HS-27A (cell line): Measurements from ENCODE around the gene CSF2.

Experiments
- DNase-seq: peaks from one replicate; pipeline ENCODE4 v3.0.0-alpha.2; 2012; ENCODE audit warnings: low read depth, missing footprints

Gene CSF2

DNA sequence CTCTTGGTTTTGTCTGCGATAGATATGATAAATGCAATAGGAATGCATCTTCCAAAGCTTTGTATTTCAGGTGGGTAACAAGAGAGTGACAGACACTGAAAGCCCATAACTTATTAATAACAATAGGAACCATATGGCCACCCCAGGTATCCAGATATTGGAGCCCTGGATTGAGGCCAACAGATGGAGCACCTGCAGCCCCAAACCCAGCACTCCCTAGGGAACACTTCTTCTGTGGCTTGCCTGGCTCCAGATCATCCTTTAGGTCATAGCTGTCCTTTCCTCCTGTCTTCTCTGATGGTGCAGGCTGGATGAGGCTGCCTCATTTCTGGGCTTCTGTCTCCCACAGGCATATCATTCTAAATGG is 18.2 kb upstream of the CSF2 start:
- no peak for DNase-seq

DNA sequence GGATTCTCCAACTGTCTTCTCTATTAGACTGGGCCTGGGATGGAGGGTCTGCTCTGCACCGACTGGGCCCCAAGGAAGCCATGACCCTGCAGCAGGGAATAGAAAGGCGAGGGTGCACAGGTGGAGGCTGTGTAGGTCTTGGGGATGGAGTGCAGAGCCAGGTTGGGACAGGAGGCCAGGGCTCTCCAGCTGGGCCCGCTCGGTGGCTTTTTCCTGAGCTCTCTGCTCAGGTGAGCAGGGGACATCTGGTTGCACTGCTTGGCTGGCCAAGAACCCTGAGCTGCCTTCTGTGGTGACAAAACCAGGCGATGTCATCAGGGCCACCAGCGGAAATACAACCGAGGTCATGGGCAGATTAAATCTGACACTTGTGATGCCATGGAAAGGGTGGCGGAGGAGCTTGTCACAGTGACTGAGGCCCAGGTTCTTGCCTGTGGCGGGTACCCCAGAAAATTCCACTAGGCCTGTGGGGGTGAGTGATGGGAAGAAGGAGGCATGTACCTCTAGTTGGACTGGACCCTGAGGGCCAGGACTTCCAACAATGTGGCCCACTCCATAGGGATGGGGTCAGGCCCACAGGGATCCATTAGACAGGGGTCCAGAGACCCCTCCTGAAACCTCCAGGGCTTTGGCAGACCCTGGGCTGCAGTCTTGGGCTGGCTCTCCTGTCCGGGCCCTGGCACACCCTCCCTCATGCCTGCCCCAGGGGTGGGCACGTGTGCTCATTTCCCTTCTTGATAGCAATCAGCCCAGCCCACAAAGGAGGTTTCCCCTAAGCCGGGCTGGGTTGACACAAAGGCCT is 17.6 kb upstream of the CSF2 start:
- DNase-seq = no peak

DNA sequence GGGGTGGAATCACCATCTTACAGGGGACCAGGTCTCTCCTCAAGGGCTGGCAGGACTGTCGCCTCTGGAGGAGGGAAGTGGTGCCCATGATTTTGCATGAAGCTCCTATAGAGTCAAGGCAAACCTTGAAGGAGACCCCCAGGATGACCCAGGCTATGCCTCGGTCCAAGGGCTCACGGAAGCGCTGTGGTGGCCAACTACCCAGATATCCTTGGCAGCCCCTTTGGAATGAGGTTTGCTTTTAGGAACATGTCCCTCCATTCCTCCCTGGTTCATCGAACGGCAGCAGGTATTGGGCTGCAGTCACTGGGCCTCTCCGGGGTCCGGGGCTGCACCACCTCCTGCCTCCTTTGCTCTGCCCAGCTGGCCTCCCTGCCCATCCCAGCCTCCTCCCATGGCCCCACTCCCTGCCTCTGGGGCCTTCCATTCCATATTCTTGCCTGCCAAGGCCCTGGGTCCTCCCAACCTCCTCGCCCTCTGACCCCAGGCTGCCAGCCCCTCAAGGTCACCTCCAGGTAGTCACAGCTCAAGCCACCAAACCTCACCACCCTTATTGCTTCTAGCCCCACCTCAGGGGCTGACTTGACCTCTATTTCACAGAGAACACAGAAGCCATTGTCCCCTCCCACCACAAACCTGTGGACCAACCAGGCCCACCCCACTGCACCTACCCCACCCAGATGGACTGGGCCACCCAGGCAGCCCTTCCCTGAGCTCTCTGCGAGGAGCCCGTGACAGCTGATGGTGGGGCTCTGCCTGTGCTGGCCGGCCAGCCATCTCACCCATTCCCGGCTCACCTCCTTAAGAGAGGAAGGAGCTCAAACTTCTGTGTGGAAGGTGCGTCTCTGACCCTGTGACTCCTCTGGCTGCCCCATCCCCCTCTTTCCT is 16.7 kb upstream of the CSF2 start:
- no peak for DNase-seq

DNA sequence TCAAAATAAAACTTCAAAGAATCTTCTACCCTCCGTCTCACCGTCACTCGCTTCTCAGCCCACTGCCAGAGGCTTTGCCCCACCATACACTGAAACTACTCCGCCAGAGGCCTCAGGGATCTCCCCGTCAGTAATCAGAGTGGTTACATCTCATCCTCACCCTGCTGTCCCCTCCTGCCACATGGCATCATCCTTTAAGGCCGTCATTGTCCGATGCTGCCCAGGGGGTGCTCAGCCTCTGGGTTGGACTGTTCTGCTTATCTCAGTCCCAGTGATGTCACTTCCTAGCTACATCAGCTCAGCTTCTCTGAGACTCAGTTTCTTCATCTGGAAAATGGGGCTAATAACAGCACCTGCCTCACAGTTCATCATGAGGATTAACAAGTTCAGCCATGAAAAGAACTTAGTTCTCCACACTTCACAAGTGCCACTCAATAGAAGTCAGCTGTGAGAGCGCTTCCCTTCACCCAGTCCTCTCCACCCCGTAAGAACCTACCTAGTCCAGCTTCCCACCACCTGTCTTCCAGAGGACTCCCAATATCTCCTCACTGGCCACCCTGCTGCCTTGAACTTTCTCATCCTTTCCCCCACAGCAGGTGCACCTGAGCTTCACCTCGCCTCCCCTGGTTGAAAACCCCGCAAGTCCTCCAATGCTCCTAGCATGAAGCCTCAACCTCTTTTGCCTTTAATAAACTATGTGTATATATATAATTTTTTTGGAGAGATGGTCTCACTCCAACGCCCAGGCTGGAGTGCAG is 15.9 kb upstream of the CSF2 start:
- no peak for DNase-seq

DNA sequence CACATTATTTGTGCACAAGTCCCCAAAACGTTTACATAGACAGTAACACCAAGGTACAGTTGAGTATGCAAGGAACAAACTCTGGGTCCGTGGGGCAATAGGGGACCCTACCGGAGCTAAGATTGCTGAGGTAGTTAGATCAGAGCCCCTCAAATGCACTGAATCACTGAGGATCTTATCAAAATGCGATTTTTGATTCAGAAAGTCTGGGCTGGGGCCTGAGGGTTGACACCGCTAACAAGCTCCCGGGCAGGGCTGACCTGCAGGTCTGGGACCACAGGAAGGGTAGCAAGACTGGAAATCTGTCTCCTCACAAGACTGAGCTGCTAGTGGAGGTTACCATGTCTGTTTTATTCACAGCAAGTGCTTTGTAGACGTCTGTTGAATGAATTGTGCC is 14.9 kb upstream of the CSF2 start:
- DNase-seq = no peak

DNA sequence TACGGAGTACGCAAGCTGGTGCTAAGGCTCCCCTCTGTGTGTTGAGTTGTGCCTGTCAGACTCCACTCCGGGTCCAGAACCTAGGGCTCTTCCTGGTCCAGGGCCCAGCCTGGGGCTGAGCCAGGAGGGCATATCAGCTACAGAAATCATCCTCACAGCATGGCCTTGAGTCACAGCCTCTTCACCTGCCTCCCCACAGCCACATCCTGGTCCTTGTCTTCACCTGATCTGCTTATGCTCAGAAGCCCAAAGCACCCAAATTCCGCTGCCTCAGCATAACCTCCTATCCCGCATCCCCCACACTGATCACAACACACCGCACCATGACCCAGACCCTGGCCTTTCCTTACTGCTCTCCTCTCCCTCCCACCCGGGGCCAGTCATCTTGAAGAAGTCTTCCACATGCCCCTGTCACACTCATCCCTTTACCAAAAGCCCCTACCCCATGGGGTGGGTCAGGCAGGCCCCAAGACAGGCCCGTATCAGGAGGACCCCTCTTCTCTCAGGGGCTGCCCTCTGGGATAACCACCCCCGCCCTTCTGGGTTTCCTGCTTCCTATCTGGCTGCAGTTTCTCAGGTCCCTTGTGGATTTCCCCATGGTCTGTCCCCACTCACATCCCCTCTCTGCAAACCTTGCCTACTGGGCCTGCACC is 14.4 kb upstream of the CSF2 start:
- DNase-seq = no peak

DNA sequence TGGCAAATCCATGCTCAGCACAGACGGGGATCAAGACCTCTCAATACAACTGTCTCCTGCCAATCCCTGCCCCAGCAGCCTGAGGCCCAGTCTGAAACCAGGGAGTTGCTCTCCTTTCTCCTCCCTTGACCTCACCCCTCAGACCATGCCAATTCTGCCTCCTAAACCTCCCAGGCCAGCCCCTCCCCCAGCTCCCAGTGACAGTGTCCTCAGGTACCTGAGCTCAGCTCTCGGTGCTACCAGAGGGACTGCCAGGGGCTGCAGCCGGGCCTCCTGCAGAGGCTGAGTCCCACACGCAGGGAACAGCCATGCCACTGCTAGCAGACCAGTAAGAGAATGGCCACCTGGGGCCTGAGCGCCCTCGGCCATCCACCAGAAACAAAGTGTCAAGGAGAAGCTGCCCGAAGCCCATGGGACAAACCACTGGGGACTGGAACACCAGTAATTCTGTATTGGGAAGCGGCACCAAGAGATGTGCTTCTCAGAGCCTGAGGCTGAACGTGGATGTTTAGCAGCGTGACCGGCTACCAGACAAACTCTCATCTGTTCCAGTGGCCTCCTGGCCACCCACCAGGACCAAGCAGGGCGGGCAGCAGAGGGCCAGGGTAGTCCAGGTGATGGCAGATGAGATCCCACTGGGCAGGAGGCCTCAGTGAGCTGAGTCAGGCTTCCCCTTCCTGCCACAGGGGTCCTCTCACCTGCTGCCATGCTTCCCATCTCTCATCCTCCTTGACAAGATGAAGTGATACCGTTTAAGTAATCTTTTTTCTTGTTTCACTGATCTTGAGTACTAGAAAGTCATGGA is 13.7 kb upstream of the CSF2 start:
- no peak for DNase-seq

DNA sequence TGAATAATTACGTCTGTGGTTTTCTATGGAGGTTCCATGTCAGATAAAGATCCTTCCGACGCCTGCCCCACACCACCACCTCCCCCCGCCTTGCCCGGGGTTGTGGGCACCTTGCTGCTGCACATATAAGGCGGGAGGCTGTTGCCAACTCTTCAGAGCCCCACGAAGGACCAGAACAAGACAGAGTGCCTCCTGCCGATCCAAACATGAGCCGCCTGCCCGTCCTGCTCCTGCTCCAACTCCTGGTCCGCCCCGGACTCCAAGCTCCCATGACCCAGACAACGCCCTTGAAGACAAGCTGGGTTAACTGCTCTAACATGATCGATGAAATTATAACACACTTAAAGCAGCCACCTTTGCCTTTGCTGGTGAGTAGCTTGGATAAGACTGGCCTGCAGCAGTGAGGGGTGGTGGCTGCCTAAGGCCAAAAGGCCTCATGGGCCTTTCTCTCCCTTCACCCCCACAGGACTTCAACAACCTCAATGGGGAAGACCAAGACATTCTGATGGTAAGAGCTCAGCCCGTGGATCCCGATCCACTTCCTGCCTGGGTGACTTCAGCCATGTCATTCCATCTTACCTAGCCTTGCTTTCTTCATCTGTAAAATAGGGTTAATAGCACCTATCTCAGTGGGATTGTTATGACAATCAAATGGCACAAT is 13.0 kb upstream of the CSF2 start, which contains the start of gene IL3:
TSS of gene IL3 (plus strand) at position 155 of the 661 bp plus-strand sequence. CDS start at position 207, 52 bp downstream.
- DNase-seq = no peak

DNA sequence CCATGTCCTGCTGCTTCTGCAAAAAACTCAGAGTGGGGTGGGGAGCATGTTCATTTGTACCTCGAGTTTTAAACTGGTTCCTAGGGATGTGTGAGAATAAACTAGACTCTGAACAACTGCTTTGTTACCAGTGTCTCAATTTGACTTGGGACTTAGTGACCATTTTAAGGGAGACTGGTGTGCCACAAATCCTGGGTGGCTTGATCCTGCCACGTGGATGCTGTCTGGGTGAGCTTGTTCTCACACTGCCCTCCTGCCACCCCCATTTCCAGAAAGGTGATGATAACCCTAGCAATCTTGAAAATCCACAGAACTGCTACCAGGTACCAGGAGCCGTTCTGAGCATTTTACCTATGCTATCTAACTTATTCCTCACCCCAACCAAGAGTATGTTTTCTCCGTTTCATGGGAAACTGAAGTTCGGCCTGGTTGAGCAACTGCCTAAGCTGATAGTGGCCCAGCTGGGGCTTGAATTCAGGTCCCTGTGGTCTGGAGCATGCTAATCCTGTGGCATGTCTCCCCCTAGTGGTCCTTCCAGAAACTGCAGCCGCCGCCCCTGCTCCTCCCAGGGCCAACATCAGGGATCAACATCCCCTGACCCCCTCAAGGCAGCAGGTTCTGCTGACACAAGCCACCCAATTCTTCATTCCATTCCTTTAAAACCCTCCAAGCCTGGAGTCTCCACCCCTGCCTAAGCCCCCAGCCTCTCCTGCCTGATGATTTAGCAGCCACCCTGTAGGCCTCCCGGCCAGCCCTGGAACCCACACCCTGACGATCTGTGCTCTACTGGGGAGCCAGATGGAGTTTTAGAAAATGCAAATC is 10.3 kb upstream of the CSF2 start:
- no peak for DNase-seq

DNA sequence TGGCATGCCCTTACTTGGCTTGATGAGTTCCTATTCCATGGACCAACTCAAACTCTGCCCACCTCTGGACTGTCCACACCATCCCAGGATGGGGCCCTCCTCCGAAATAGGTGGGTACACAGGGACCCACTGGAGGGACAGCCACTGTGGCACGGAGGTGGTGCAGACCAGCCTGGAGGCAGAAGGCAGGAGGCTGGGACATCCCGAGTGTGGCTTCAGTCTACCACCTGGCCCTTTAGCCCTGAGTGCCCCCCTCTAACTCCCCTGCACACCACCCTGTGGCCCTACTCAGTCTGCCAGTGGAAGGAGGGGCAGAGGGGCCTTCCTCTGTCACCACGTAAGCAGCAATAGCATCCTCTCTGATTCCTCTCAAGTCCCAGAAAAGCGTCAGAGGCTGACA is 9.4 kb upstream of the CSF2 start:
- no peak for DNase-seq

DNA sequence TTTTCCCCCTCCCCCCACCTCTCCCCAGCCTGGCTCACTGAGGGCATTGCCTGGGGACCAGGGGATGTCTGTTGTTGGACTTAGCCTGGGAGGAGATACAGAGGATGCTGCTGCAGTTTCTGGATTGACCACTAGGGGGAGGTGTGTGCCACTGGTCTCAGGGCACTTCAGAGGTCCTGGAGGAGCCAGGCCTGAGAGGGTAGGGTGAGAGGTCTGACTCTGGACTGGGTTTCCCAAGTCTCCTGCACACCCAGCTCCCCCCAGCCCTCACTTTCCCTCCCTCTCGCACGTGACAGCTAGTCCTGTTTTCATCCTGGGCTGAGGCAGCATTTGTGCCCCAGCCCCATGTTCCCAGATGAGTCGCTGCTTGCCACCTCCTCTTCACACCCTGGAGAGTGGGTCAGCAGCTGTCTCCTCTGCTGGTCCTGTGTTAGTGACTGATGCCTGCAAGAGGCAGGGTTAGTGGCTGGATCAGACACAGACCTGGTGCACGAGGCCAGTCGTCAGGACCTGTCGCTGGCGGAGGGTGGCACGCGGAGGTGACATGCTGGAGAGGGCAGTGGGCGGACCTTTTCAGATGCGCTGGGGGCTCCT is 8.8 kb upstream of the CSF2 start:
- DNase-seq = no peak

DNA sequence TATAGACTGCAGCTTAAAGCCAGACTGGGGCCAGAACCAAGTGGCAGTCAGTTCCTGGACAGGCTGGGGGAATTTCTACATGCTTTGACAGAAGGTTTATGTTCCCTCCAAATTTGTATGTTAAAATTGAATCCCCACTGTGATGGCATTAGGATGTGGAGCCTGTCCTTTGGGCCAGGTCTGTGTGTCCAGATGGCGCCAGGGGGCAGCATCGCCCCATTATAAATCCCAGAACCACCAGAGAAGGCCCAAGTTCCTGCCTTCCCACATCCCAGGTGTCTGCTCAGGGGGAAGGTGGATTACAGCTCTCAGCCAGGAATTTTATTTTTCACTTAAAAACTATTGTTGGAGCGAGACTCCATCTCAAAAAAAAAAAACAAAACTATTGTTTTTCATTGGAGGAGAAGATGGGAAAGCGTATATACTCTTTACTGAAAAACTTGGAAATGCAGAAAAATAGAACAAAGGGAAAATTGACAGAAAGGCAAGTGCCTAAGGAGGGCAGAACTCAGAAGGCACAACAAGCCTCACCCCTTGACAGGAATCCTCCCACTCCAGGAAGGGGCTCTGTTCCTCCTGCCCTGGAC is 8.1 kb upstream of the CSF2 start:
- no peak for DNase-seq

DNA sequence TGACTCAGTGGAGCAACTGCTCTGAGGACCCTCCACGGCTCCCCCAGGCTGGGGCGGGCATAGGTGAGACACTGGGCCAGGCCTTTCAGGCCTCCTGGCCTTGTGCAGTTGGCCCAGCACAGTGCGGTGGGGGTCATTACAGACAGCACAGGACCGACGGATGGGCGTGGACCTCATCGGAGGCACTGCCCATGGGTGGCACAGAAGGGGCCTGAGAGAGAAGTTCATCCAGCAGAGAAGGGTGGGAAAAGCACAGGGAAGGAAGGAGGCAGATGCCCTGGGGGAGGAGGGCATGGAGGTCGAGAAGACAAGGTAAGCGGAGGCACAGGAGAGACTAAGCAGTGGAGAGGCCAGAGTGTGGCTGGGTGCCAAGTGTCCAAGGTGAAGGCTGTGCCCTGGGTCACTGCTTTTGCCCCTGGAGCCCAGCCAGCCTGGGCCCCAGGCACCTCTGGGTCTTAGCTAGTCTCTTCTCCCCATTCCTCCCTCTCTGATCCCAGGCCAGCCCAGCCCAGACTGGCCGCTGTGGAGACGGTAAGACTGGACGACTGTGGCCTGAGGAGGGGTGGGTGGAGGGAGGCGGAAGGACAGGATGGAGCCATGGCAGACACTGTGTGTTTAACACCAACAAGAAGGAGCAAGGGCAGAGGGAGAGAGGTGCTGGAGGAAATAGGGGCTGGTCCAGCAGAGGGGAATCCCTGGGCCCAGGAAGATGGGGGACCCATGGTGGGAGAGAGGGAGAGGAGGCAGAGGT is 7.5 kb upstream of the CSF2 start:
- DNase-seq = no peak

DNA sequence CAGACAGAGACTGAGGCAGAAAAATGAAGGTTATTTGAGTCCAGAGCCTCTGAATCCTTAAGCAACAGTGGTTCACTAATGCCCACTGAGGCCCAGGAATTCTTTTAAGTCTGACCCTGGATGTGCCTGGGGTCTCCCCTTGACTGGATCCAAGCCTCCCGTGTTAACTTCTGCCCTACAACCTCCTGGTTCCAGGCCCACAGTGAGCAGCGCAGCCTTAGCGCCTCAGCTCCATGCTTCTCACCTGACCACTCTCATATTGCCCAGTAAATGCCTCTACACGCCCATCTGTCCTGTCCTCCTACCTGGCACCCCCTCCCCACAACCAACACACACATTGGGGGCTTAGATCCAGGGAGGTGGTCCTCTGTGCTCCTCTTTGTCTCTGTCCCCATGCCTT is 6.7 kb upstream of the CSF2 start:
- DNase-seq = no peak

DNA sequence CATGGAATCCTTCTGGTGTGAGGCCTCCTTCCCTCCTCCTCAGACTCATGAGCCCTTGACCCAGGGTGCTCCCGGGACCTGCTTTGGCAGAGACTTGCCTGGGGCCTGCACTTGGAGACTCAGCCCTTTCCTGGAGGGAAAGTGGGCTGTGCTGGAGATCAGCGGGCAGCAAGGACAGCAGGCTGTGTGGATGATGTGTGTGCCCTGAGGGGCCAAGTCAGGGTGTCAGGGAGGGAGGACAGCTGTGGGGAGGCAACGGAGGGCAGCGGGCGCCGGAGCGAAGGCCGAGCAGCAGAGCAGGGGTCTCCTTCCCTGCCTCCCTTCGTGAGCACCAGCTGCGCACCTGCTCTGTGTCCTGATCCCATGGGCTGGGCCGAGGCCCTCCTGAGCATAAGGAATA is 6.1 kb upstream of the CSF2 start:
- DNase-seq = no peak

DNA sequence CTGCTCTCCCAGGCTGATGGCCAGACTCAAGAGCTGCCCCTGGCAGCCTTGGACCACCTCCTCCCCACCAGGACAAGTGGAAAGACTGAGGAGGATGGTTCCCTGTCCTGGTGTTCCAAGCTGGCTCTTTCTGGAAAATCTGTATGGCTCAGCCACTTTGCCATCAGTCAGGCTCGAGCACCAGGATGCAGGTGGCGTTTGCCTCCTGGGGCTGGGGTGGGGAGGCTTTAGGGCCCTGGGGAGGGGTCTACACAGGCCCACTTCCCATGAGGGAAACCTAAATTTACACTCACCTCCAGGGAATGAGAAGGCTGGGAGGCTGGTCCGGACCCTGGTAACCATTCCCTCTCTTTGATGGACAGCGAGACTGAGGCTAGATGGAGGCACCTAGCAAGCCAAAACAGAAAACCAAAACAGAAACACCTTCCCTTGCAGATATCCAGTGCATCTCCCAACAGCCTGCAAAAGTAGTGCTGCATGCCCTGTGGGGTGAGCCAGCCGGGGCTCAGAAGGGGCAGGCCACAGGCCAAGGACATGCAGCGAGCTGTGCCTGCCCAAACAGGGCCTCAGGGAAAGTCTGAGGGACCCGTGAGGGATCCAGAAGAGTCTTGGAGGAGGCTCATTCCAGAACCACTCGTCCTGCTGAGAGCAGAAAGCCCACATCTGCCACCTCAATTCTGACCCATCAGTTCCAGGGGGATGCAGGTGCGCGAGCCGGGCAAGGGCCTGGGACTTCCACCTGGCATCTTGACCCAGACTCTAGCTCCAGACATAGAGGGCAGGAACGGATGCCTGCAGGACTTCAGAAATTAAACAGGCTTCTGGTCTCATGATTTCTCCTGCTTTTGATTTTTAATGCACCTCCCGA is 5.4 kb upstream of the CSF2 start:
- DNase-seq = no peak

DNA sequence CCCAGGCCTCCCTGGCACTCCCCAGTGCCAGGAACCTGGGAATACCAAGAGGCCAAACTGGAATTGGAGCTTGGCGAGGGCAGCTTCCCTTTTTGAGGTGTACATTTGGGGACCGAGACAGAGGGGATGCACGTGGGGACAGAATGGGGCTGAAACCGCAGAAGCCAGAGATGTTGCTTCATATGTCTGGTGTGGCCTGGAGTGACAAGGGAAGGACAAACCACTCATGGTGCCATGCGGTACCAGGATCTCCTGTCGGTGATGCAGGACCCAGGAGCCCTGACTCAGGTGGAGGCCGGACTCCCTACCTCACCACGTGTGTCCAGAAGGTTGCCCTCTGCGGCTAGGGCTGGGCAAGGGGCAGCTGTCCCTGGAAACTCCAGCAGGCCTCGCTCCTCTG is 4.0 kb upstream of the CSF2 start:
- no peak for DNase-seq
